GM18907 (cell line): ENCODE results near the gene GNG12.

Experiments
- ATAC-seq: cut with Tn5 transposase; IDR thresholded peaks from one replicate; pipeline ENCODE4 v1.9.1; 2021; ENCODE audit warnings: mild to moderate bottlenecking, moderate library complexity; ENCODE audit not compliant: unreplicated experiment

GNG12 gene

DNA sequence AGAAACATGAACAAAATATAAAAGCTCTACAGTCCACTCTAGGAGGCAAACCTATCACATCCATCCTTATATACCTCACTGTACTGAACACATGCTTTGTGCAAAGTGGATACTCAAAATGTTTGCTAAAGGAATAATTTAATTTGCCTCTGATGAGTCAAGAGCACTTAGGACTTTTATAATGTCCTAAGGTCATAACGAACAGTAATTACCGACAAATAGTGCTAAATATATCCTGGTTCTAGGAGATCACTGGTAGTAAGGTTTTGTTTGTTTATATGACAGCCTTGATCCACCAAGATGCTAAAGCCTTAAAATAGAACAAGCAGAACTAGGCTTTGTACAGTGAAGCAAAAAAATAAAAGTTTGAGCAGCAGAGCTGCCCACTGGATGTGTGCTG lies 77.6 kb downstream of the GNG12 start:
- ATAC-seq = no peak

DNA sequence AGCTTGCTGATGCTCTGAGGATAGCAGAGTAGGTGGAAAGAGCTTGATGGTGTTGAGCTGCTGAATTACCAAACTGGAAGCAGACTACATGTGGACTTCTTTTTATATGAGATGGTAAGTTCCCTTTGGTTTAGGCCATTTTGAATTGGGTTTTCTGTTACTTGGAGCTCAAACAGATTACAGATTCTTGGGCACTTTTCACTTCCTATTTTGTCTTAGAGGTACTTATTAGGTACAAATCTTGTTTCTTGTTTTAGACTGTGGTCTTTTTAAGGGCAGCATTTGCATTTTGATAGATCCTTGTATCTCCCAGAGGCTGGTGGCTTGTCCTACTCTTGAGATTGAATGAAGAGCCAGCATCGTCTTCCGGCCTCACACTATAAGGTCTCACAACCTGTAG lies 78.1 kb downstream of the GNG12 start:
- ATAC-seq = no peak

DNA sequence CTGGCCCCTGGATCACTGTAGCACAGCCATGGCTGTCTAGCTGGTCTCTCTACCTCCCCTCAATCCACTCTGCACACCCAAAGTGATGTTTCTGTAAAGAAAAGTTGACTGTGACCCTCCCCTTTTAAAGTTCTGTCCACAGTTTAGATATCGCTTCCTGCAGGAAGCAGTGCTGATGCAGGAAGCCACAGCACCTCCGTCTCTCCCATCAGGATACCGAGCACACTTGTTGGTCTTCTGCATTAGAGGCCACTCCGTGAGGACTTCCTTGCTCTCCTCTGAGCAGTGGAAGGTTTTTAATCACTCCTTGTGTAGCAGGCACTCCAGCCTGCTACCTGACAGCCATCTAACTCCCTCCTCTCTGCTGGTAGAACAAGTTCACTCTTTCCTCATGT lies 78.7 kb downstream of the GNG12 start:
- no peak for ATAC-seq

DNA sequence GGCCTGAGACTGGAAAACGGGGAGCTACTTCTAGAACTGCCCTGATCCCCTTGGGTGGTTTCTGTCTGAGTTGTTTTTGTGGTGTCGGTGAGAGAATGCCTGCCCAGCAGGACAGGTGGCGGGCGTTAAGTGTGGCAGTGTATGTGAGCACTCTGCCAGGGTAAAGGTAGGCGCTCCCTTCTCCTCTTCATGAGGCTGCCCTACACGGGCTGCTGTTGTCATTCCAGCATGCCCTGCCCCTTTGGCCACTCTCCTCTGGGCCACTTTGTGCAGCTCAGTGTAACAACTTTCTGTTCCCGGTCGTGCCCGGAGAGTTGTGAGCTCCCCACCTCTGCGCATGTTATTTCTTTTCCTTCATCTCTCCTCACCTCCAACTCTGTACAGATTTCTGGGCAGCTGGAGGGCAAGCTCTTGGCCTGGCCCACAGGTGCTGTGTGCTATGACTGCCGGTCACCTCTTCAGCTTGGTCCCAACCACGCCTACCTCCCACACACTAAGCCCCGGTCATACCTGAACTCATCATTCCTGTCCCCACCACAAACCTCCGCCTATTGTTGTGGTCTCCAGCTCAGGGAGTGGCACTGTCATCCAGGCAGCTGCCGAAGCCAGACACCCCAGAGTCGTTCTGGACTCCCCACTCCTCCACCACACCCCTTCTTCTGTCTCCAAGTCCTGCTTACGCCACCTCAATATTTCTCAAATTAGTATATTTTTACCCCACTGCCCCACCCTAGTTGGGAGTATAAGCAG lies 79.3 kb downstream of the GNG12 start:
- peak; percentile 28 for ATAC-seq

DNA sequence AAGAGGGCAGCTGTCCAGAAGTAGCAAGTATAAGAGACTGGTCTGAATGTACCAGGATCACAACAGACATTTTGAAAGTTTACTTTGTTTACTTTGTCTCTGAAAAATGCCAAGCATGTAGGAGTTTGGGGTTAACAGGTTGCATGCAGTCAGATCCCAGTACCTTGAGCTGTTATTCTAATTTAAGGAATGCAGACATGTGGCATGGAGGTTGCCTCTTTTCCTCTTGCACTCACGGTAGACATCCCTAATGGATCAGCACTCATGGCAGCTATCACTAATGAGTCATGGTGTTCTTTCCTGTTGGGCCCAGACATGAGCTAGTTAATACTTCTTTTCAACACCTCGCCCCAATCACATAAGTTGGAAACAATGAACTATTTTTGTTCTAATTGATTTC lies 81.0 kb downstream of the GNG12 start:
- ATAC-seq = no peak

DNA sequence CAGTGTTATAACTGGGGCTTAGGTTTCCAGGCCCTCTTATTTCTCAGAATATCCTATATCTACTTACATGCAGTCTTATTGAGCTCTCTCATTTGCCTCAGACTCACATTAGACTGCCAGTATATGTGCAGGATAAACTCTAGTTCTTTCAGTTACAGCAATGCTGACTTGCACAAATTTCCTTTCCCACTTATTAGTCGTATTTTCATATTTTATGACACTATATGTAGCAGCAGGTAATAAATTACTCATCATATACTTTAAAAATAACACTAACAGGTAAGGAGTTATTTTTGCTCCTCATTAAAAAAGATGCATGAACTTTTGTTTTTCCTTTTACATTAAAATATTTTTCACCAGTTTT lies 82.6 kb downstream of the GNG12 start:
- no peak for ATAC-seq

DNA sequence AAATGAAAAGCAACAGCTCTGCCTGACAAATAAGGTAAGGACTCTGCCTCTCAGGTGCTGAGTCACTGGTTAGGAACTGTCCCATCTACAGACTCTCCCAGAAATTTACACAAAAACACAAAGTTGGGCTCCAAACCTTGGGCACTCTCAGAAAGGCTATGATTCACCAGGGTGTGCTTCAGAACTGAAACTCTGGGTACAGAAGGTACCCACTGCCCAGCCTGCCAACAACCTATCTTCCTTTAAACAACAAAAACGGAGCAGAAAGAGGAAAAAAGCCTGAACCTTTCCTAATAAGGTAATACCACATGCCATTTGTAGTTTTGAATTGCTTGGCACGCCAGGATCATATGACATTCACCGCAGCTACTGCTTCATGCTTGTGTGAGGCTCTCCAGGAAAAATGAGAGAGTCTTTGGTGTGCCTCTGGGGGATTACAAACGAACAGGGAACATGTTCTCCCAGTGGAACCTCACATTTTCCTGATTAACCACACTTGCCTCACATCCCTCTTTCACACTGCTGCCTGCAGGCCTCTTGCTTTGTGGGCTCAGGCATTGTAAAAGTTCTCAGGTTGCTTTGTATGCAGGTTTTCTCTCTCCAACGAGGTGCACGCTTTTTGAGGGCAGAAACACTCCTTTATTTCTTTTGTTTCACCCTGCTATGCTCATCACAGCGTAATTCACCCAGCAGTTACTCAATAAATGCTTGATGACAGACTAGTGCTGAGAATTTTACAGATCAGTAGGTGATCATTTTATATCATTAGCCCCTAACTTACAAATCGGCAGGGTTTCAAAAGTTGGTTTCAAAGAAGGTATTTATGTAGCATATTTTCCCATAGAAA lies 83.2 kb downstream of the GNG12 start:
- ATAC-seq = peak; percentile 38

DNA sequence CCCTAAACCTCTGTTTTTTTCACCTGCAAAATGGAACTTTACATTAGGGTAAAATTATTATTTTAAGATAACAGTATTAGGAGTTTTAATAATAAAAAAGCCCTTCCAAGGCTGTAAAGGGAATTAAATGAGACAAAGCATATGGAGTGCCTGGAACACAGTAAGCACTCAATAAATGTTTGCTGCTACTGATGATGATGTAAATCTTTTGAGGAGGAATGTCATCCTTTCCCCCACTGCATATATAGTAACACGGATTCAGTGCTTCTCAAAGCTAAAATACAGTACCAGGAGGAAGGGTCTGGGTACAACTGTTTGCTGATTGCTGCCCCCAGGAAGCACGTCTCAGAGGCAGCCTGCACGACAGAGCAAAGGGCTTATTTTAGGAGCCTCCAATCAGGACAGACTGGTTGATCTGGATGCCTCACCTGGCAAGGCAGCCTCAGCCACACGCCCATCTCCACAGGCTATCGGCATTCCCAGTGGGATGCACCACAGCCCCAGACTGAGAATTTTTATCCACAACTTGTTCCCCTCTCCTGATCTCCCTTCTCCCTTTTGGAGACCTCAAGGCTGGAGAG lies 83.9 kb downstream of the GNG12 start:
- no peak for ATAC-seq

DNA sequence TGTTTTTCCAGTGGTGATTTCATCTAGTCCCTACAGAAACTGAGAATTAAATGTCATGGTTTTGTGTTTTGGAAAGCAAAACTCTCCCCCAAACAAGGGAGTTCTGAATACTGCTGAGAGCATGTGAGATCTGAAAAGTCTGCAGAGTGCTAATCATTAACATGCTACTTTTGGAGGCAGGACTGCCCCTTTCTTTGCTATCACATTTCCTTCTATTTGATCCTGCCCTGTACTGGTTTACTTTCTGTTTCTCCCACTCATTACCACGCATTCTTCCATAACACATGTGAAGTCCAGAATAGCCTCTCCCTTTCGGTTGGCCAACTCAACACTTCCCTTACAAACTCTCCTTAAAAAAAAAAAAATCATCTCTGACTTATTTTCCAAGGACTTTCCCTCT lies 84.6 kb downstream of the GNG12 start:
- ATAC-seq = peak; percentile 93

DNA sequence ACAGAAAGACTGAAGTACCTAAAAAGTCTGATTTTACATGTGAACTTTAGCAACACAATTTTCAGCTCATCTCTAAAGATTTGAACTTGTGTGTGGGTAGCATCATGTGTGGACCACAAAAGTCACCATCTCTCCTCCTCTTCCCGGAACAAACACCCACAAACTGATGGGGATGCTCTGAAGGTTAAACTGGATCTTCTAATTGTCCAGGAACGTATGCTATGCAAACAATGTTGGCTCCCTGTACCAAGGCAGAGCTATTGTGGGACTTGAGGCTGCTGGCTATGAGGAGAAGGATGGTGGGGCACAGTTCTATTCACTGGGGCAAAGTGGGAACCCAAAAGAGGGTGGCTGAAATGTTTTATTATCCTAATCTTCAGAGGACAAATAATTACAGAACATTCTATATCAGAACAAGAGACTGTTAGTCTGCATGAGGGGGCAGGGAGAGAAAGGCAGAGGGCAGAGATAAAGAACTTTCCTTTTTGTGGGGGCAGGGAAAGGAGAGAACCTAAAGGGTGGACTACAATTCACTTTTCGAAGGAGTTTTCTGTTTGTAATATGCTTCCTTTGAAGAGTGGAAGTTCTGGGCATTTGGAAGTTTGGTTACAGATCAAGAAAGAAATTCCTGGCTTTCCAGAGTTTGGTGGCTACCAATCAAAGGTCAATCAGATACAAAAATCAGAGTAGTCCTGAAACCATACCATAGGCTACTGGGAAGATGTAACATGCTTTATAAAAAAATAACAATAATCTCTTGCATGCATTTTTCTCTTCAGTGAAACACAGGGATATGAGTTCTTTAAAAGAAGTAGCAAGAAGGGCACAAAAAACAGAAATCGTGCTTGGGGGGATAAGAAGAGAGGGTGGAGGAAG lies 85.4 kb downstream of the GNG12 start:
- ATAC-seq = no peak

DNA sequence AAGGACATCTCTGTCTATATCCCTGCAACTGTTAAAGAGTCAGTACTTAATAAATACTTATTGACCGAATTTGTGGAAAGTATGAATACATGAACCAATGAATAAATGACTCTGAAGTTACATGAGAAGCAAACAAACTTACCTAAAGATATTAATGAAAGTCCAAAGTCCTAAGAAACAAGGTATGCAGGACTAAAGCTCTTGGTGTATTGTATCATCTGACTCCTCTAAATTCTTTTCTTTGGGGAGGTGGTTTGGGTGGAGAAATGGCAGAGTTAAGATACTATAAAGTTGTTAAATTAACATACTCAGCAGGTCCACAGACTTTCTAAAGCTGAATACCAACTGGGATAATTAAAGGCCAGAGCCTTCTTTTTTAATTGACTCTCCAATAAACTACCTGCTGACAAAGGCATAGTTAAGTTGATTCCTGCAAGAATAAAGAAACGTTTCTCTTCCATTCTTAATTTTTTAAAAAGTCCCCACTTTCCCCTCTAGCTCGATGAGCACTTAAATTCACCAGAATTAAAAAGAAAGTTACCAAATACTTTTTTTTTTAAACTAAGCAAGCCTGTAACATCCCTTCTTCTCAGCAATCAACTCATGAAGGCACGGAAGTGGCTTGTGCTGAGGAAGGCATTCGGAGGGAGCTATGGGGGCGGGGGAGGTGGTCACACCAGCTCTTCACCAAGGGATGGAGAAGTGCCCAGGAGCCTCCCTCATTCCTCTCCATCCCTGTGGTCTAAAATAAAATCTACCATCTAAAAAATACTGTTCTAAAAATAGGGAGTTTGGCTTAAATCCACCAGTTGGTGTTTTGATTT lies 87.2 kb downstream of the GNG12 start:
- no peak for ATAC-seq

DNA sequence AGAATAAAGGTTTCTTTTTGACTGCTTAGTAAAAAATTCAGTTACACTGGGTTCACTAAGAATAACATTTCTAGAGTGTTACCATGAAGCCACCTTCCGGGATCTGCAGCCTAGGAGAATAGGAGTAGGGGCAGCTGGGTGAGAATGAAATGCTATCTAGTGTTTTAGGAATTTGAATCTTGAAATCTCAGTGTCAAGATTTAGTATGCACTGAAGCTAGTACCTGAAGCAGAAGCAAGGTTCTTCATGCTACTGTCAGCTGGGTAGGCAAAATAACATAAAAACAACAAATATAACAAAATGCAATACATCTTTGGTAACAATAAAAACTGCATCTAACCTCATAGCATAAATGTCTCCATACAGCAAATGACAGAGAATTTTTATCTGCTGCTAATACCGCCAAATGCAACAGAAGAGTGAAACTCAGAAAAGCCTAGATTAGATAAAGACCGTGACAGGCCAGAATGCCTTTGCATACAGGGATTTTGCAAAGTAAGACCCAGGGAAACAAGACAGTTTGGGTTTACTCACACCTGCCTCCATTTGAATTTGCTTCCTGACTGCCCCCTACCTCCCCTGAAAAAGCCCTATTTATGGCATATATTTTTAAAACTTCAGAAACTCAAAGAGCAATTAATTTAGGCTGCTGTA lies 90.1 kb downstream of the GNG12 start:
- no peak for ATAC-seq

DNA sequence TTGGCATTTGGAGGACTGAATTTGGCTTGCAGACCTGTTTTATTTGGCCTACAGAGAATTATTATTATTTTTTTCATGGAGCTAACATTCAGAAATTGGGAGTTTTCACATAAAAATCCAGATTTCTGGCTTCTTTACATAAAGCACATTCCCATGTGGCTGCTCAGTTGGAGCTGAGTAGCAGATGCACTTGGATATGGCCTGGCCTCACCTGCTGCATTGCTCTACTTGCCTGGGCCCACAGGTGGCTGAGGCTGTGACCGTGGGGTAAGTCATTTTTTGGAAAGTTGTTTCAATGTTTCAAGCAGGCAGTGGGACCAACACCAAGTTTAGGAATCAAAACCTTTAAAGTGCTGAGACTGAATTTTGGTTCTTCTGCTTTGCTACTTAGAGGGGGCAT lies 91.5 kb downstream of the GNG12 start:
- ATAC-seq = no peak

DNA sequence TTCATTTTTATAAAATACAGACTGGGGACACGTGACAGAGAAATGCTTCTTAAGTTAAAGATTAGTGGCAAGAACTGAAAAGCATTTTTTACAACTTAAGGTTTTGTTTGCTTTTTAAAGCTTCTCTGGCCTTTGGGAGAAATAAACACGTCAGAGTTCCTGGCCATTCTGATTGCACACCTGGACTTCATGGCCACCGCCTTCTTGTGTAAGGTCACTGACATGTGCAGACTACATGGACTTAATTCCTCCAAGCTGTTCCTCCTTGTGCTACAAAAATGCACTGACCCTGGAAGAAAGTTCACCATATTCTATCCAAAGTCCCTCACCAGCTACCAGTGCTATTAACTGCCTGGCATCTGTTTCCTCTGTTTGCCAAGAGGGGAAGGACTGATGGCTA lies 92.1 kb downstream of the GNG12 start:
- no peak for ATAC-seq

DNA sequence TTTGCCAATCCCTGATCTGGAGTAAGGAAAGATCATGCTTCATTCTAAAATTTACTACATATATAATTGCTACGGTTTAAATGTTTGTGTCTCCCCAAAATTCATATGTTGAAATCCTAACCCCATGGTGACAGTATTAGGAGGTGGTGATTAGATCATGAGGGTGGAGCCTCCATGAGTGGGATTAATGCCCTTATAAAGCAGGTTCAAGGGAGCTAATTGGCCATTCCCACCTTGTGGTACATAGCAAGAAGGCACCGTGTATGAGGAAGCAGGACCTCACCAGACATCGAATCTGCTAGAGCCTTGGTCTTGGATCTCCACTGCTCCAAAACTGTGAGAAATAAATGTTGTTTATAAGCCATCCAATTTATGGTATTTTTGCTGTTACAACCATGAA lies 92.7 kb downstream of the GNG12 start:
- no peak for ATAC-seq

DNA sequence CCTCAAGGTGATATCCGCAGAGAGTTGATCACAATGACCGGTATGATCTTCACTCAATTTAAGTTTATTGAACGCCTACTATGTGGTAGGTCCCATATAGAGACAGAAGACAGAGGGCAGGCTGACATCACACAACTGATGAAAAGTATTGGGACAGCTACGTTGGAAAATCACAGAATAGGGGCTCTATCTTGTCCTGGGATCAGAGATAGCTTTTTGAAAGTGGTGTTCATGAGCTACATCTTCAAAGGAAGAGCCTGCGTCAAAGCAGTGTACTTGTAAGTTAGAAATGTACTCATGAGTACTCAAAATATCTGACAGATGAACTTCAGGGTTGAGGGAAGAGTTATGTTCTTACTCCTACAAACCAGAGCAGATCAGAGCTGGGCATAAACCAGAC lies 93.9 kb downstream of the GNG12 start:
- no peak for ATAC-seq

DNA sequence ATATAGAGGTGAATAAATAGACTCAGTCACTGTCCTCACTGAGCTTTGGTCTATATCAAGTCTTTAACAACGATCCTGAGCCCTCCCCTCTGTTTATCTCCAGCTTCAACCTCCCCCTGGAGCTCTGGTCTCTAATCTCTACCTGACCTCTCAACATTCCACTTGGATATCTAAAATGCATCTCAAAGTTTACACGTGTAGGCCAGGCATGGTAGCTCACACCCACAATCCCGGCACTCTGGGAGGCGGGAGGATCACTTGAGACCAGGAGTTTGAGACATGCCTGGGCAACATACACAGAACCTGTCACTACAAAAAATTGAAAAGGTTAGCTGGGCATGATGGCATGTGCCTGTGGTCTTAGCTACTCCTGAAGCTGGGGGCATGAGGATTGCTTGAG lies 94.9 kb downstream of the GNG12 start:
- ATAC-seq = no peak

DNA sequence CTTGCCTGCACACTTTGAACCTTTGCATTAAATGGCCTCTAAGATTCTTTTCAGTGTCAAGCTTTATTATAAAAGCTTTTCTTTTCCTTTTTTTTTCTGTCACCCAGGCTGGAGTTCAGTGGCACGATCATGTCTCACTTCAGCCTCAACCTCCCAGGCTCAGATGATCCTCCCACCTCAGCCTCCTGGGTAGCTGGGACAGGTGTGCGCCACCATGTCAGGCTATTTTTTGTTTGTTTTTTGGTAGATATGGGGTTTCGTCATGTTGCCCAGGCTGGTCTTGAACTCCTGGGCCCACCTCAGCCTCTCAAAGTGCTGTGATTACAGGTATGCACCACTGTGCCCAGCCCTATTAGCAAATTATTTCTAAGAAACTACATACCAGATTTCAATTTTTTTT lies 95.4 kb downstream of the GNG12 start:
- no peak for ATAC-seq

DNA sequence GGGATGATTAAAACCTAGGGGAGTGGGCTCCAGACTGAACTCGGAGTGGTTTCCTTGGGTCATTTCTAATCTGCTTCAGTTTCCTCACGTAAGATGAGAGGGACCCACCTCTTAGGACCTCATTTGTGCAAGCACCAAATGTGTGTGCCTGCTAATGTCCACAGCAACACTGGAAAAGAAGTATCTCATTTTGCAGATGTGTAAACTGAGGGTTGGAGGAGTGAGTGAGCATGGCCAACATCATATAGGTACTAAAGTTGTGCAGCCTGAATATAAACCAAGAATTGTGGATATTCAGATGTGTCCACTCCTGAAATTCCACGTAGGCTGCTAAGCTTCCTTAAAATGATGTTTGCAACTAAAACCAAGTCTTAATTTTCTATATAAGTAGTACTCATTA lies 96.5 kb downstream of the GNG12 start:
- ATAC-seq = no peak
